Activated T-cell treated with anti-CD3 and anti-CD28 coated beads, Interleukin-2, amount 50 U/mL, for 24 hours (primary cell): ENCODE data around the gene ARHGEF7.

Experiments used
- DNase-seq: peaks from one replicate; pipeline ENCODE4 v3.0.0-alpha.2; 2020
- H3K27ac Mint-ChIP-seq: 2 replicates; pipeline ENCODE4 v1.8.0; 2020; ENCODE audit warnings: mild to moderate bottlenecking, mixed read lengths
- H3K27me3 Mint-ChIP-seq: 2 replicates; pipeline ENCODE4 v1.8.0; 2020; ENCODE audit warnings: mixed read lengths
- H3K36me3 Mint-ChIP-seq: 2 replicates; pipeline ENCODE4 v1.8.0; 2020; ENCODE audit warnings: low read depth, mixed read lengths
- H3K4me1 Mint-ChIP-seq: 2 replicates; pipeline ENCODE4 v1.8.0; 2020; ENCODE audit warnings: low read depth, mixed read lengths
- H3K4me3 Mint-ChIP-seq: 2 replicates; pipeline ENCODE4 v1.8.0; 2020; ENCODE audit warnings: mild to moderate bottlenecking, moderate library complexity, mixed read lengths
- H3K9me3 Mint-ChIP-seq: 2 replicates; pipeline ENCODE4 v1.8.0; 2020; ENCODE audit warnings: mixed read lengths

ARHGEF7 gene

GRCh38 chr13:111324736-111325135, 209.6 kb downstream of the ARHGEF7 start:
- Mint-ChIP-seq H3K4me3 (no peak overlapping the region), H3K27me3 (no peaks in the 10 kb centered on the region), H3K27ac (no peak overlapping the region), H3K4me1 (no peaks in the 10 kb centered on the region), H3K9me3 (no peaks in the 10 kb centered on the region), H3K36me3 (no peaks in the 10 kb centered on the region)
- DNase-seq, result no peak

- H3K4me1 Mint-ChIP-seq, result no peaks in the 10 kb centered on the region
- no peak overlapping the region for H3K4me3 Mint-ChIP-seq
- DNase-seq, result no peak
- H3K9me3 Mint-ChIP-seq, result no peaks in the 10 kb centered on the region
- no peaks in the 10 kb centered on the region for H3K36me3 Mint-ChIP-seq
- no peak overlapping the region for H3K27ac Mint-ChIP-seq
- no peaks in the 10 kb centered on the region for H3K27me3 Mint-ChIP-seq
Observed at GRCh38 chr13:111325146-111325890, 210.2 kb downstream of the ARHGEF7 start.

- Mint-ChIP-seq H3K4me3 (no peak overlapping the region), H3K9me3 (no peaks in the 10 kb centered on the region), H3K36me3 (no peaks in the 10 kb centered on the region), H3K4me1 (no peaks in the 10 kb centered on the region), H3K27me3 (no peaks in the 10 kb centered on the region), H3K27ac (no peak overlapping the region)
- DNase-seq, result no peak
Observed at GRCh38 chr13:111325941-111326620, 211.0 kb downstream of the ARHGEF7 start.

GRCh38 chr13:111326621-111326965, 211.5 kb downstream of the ARHGEF7 start:
- no peaks in the 10 kb centered on the region for H3K9me3 Mint-ChIP-seq
- no peaks in the 10 kb centered on the region for H3K4me1 Mint-ChIP-seq
- no peaks in the 10 kb centered on the region for H3K36me3 Mint-ChIP-seq
- no peak for DNase-seq
- H3K4me3 Mint-ChIP-seq, result no peak overlapping the region
- no peaks in the 10 kb centered on the region for H3K27me3 Mint-ChIP-seq
- no peak overlapping the region for H3K27ac Mint-ChIP-seq

- no peaks in the 10 kb centered on the region for H3K9me3 Mint-ChIP-seq
- DNase-seq, result no peak
- no peaks in the 10 kb centered on the region for H3K27me3 Mint-ChIP-seq
- H3K27ac Mint-ChIP-seq, result no peak overlapping the region
- H3K4me1 Mint-ChIP-seq, result no peaks in the 10 kb centered on the region
- H3K36me3 Mint-ChIP-seq, result no peaks in the 10 kb centered on the region
- H3K4me3 Mint-ChIP-seq, result no peak overlapping the region
Observed at GRCh38 chr13:111326981-111327642, 212.0 kb downstream of the ARHGEF7 start.

GRCh38 chr13:111327730-111328573, 212.8 kb downstream of the ARHGEF7 start:
- Mint-ChIP-seq H3K36me3 (no peaks in the 10 kb centered on the region), H3K27me3 (no peaks in the 10 kb centered on the region), H3K4me3 (no peak overlapping the region), H3K9me3 (no peaks in the 10 kb centered on the region), H3K27ac (no peak overlapping the region), H3K4me1 (no peaks in the 10 kb centered on the region)
- no peak for DNase-seq

- DNase-seq, result no peak
- no peak overlapping the region for H3K27ac Mint-ChIP-seq
- H3K9me3 Mint-ChIP-seq, result no peaks in the 10 kb centered on the region
- H3K36me3 Mint-ChIP-seq, result no peaks in the 10 kb centered on the region
- H3K27me3 Mint-ChIP-seq, result no peaks in the 10 kb centered on the region
- no peaks in the 10 kb centered on the region for H3K4me1 Mint-ChIP-seq
- no peak overlapping the region for H3K4me3 Mint-ChIP-seq
Observed at GRCh38 chr13:111328574-111329410, 213.7 kb downstream of the ARHGEF7 start.

GRCh38 chr13:111329641-111330040, 214.5 kb downstream of the ARHGEF7 start:
- no peak for DNase-seq
- Mint-ChIP-seq H3K9me3 (peaks cover 4% of the 10 kb centered on the region), H3K36me3 (peaks cover 4% of the 10 kb centered on the region), H3K4me1 (no peaks in the 10 kb centered on the region), H3K27ac (no peak overlapping the region), H3K27me3 (no peaks in the 10 kb centered on the region), H3K4me3 (no peak overlapping the region)

- peaks cover 4% of the 10 kb centered on the region for H3K9me3 Mint-ChIP-seq
- H3K27ac Mint-ChIP-seq, result no peak overlapping the region
- peaks cover 4% of the 10 kb centered on the region for H3K36me3 Mint-ChIP-seq
- no peak for DNase-seq
- no peak overlapping the region for H3K4me3 Mint-ChIP-seq
- no peaks in the 10 kb centered on the region for H3K4me1 Mint-ChIP-seq
- no peaks in the 10 kb centered on the region for H3K27me3 Mint-ChIP-seq
Observed at GRCh38 chr13:111330066-111330610, 215.0 kb downstream of the ARHGEF7 start.

- Mint-ChIP-seq H3K36me3 (peaks cover 7% of the 10 kb centered on the region), H3K27me3 (no peaks in the 10 kb centered on the region), H3K4me3 (no peak overlapping the region), H3K27ac (no peak overlapping the region), H3K4me1 (no peaks in the 10 kb centered on the region), H3K9me3 (peaks cover 4% of the 10 kb centered on the region)
- DNase-seq, result no peak
Observed at GRCh38 chr13:111335298-111335697, 220.2 kb downstream of the ARHGEF7 start.

GRCh38 chr13:111336666-111337065, 221.6 kb downstream of the ARHGEF7 start:
- H3K27ac Mint-ChIP-seq, result no peak overlapping the region
- H3K27me3 Mint-ChIP-seq, result no peaks in the 10 kb centered on the region

GRCh38 chr13:111337206-111337605, 222.1 kb downstream of the ARHGEF7 start:
- peaks cover 4% of the 10 kb centered on the region for H3K9me3 Mint-ChIP-seq
- no peaks in the 10 kb centered on the region for H3K27me3 Mint-ChIP-seq
- no peak overlapping the region for H3K4me3 Mint-ChIP-seq
- no peak for DNase-seq
- H3K4me1 Mint-ChIP-seq, result no peaks in the 10 kb centered on the region
- no peak overlapping the region for H3K27ac Mint-ChIP-seq
- peaks cover 7% of the 10 kb centered on the region for H3K36me3 Mint-ChIP-seq

More at GRCh38 chr13:111336666-111337065, 221.6 kb downstream of the ARHGEF7 start:
- DNase-seq, result no peak
- Mint-ChIP-seq H3K36me3 (peaks cover 7% of the 10 kb centered on the region), H3K4me3 (no peak overlapping the region), H3K4me1 (no peaks in the 10 kb centered on the region), H3K9me3 (peaks cover 4% of the 10 kb centered on the region)

GRCh38 chr13:111337741-111338140, 222.6 kb downstream of the ARHGEF7 start:
- H3K4me1 Mint-ChIP-seq, result no peaks in the 10 kb centered on the region
- no peak for DNase-seq
- peaks cover 4% of the 10 kb centered on the region for H3K9me3 Mint-ChIP-seq
- H3K27ac Mint-ChIP-seq, result no peak overlapping the region
- peaks cover 7% of the 10 kb centered on the region for H3K36me3 Mint-ChIP-seq
- H3K27me3 Mint-ChIP-seq, result no peaks in the 10 kb centered on the region
- H3K4me3 Mint-ChIP-seq, result no peak overlapping the region
